GM19328 (cell line): ENCODE measurements around the gene INTS15.
"Not testable (repeated sequence)": the region's sequence is repeated elsewhere in the genome, so short reads cannot be mapped to it uniquely, and the experiment has no call there.

Experiments
- ATAC-seq: cut with Tn5 transposase; IDR thresholded peaks from one replicate; pipeline ENCODE4 v1.9.1; 2021; ENCODE audit warnings: mild to moderate bottlenecking, moderate library complexity; ENCODE audit not compliant: unreplicated experiment

INTS15 gene

DNA sequence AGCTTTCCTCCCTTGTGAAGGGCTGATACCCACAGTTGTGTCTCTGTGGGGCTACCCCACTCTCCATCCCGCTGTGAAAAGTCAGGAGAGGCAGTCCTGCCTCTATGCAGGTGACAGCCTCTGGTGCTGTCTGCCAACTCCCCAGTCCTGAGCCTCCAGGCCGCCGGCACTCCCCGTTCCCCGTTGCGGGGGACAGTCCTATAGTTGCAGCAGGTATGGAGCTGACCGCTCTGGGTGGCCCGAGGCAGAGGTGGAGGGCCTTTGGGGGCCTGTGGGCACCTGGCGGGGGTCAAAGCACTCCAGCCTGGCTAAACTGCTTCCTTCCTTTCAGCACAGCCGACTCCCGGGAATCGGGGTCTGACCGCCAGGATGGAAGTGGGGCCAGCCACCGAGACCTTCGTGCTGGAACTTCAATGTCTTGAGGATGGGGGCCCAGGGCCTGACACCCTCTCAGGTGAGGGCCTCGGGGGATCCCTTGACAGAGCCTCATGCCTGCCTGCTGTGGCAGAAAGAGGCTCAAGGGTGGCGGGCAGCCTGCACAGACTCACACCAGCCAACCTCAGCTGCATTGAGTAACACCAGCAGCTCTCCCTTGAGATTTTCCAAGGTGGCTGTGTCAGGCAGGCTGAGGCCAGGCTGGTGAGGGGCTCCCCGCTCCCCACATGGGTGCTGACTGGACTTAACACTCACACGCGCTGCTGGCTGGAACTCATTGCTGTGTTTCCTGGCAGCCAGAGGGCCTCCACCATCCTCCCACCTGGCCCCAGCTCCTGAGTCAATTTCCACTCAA lies 27.2 kb downstream of the INTS15 start:
- ATAC-seq: no peak

GRCh38 chr7:6618621-6619020 lies 28.8 kb downstream of the INTS15 start:
- ATAC-seq: no peak

GRCh38 chr7:6619961-6620360 lies 30.1 kb downstream of the INTS15 start:
- no peak for ATAC-seq

DNA sequence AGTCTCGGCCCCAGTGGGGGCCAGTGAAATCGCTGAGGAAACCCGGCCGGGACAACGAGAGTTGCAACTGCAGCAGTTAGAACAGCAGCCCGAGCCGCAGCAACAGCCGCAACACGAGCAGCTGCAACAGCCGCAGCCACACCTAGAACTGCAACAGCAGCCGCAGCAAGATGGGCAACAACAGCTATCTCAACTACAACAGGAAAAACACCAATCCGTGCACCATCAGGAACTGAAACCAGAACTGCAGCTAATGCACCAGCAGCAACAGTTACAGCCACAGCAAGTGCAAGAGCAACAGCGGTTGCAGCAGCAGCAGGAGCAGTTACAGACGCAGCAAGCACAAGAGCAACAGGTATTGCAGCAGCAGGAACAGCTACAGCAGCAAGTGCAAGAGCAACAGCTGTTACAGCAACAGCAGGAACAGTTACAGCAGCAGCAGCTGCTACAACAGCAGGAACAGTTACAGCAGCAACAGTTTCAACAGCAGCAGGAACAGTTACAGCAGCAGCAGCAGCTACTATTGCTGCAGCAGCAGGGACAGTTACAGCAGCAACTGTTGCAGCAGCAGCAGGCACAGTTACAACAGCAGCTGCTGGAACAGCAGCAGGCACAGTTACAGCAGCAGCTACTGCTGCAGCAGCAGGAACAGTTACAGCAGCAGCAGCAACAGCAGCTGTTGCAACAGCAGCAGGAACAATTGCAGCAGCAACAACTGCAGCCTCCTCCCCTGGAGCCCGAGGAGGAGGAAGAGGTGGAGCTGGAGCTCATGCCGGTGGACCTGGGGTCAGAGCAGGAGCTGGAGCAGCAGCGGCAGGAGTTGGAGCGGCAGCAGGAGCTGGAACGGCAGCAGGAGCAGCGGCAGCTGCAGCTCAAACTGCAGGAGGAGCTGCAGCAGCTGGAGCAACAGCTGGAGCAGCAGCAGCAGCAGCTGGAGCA lies 31.6 kb downstream of the INTS15 start:
- ATAC-seq: no peak

DNA sequence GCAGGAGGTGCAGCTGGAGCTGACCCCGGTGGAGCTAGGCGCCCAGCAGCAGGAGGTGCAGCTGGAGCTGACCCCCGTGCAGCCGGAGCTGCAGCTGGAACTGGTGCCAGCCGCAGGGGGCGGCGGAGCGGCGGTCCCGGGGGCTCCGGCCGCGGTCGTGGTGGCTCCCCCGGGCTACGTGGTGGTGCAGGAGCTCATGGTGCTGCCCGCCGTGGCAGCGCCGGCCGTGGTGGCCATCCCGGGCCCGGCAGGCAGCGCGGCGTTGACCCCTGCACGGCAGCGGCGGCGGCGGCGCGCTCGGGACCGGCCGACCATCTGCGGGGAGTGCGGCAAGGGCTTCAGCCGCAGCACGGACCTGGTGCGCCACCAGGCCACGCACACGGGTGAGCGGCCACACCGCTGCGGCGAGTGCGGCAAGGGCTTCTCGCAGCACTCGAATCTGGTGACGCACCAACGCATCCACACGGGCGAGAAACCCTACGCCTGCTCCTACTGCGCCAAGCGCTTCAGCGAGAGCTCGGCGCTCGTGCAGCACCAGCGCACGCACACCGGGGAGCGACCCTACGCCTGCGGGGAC lies 32.4 kb downstream of the INTS15 start:
- no peak for ATAC-seq

DNA sequence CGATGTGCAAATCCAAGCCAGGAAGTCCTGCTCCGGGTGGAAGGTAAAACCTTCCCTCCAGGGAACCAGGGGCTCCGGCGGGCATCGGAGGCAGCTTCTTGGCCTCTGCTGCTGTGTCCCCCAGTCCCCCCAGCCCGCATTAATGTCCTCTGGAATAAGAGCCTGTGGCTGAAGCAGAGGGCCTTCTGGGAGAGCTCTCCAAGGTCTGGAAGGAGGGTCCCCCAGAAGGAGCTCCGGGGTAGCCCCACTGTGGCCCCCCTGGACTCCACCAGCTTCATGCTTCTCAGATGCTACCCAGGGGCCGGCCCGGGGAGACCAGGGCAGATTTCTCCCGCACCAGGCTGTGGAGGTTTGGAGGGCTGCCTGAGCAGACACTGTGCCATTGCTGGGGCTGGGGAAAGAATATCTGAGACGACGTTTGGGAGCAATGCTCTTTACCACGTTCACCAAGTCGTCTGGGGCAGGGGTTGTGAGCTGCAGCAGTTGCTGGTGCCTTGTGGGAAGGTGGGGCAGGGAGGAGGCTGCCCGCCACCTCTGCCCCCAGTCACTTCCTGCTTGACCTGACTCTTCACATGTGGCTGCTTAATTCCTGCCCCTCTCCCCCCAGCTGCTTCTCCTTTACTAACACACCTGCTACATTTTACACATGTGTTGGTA lies 33.9 kb downstream of the INTS15 start:
- ATAC-seq: no peak

GRCh38 chr7:6624246-6624611 lies 34.4 kb downstream of the INTS15 start:
- no peak for ATAC-seq

DNA sequence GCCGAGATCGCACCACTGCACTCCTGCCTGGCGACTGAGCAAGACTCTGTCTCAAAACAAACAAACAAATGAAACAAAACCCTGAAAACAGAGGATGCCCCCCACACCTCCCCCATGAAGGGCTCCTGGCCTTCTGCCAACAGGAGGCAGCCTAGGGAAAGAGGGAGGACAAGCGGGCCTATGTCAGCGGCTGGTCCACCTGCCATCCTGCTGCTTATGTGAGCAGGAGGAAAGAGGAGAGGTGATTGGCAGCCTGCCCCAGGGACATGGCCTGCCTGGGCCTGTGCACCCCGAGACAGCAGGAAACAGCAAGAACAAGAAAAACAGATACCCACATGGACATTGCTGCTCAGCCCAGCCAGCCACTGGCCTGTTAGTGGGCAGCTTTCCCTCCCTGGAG lies 38.2 kb downstream of the INTS15 start:
- ATAC-seq: no peak

DNA sequence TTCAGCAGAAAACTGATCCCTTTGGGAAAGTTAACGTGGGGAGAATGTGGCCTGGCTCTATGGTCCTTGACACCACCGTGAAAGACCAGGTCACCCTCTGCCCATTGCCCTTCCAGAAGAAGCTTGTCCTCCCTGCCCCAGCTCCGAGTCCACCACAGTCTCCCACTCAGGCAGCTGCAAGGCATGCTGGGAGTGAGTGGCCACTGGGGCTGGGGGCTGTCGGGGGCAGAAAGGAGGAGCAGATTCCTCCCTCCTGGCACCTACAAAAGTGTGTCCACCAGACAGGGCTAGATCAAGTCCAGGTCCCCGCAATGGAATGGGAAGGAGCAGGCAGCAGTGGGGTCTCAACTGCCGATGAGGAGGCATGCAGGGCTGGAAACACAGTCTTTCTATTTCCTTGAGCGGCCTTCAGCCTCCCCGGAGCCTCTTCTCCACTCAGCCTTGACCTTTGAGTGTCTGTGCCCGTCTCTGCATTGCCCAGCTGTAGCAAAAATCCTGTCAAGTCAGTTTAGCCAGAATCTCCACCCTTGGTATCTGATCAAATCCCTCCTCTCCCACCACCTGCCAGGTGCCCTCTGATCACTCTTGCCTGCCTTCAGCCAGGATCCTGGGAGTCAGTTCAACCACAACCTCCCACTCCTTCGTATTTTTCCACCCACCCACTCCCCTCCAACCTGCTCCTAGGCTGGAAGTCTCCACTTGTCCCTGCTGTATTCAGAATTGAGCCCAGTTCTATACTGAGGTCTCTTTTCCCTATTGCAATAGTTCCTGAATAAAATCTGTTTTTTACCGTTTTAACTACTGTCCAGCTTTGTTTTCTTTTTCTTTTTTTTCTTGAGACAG lies 40.4 kb downstream of the INTS15 start:
- no peak for ATAC-seq

- ATAC-seq: no peak
Measured at GRCh38 chr7:6631605-6632004, 41.8 kb downstream of the INTS15 start.

- ATAC-seq: no peak
Measured at GRCh38 chr7:6634021-6634420, 44.2 kb downstream of the INTS15 start.

DNA sequence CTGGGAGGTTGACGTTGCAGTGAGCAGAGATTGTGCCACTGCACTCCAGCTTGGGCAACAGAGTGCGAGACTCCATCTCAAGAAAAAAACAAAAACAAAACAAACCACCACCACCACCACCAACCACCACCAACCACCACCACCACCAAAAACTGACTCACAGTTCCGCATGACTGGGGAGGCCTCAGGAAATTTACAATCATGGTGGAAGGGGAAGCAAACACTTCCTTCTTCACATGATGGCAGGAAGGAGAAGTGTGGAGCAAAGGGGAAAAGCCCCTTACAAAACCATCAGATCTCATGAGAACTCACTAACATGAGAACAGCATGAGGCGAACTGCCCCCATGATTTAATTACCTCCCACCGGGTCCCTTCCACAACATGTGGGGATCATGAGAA lies 45.1 kb downstream of the INTS15 start:
- ATAC-seq: not testable (repeated sequence)

DNA sequence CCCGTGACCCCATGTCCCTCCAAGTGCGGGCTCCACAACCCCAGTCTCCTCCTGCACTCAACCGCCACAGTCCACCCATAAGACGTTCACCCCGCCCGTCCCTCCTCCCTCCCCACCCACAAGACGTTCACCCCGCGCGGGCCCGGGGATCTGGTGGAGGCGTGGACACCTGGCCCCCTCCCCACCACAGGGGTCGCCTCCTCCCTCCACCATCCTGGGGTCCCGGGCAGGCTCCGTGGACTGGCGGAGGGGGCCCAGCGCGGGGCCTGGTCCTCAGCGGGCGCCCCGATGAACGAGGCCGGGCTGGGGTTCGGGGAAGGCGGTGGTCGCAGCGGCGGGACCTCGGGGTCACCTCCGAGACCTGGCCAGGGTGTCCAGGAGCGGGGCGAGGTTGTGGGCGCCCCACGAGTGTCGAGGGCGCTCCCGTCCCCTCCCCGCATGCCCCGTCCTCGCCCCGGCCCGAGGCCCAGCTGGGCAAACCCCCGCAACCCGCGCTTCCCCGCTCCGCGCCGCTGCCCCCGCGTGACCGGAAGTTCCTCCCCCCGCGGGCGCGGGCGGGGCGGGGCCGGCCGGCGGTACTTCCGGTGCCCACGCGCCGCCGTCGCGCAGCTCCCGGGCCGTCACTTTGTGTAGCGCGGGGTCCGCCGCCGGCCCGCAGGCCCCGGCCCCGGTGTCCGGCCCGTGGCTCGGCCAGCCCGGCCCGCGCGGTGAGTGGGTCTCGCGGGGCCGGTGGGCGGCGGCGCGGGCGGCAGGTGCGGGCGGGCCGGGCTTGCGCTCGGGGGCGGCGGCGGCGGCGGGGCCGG lies 47.1 kb downstream of the INTS15 start, which contains the start of gene ZNF316:
TSS of gene ZNF316 (plus strand) at position 578 of the 803 bp plus-strand sequence. CDS start 5,092 bp downstream, outside the sequence.
- peak; percentile 67 for ATAC-seq

DNA sequence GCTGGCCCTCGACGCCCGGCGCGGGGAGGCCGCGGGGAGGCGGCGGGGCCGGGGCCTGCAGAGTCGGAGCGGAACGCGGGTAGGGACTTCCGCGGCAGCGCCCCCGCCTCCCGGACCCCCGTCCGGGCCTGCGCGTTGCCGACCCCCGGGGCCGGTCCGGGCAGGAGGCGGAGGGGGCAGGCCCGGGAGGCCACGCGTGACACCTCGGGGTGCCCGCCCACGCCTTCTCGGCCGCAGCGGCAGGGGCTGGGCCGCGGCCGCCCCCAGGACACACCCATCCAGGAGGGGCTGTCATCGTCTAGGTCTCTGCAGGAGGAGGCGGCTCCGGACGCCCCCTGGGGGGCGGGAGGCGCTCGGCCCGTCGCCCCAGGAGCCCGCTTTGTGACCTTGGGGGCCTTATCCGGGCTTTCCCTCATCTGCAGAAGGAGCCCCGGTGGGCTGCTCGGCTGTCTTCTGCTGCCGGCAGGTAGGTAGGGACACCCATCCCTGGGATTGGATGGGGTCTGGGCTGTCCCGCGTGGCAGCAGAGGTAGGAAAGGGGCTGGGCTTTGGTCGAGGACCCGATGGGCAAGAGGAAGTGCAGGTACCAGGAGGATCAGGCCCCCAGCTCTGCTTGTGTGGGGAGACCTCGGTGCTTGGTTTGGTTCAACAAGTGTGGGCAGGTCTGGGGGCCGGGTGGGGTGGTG lies 47.9 kb downstream of the INTS15 start:
- peak; percentile 74 for ATAC-seq

GRCh38 chr7:6639032-6639431 lies 49.2 kb downstream of the INTS15 start:
- ATAC-seq: no peak

- ATAC-seq: no peak
Measured at GRCh38 chr7:6639627-6640026, 49.8 kb downstream of the INTS15 start.

DNA sequence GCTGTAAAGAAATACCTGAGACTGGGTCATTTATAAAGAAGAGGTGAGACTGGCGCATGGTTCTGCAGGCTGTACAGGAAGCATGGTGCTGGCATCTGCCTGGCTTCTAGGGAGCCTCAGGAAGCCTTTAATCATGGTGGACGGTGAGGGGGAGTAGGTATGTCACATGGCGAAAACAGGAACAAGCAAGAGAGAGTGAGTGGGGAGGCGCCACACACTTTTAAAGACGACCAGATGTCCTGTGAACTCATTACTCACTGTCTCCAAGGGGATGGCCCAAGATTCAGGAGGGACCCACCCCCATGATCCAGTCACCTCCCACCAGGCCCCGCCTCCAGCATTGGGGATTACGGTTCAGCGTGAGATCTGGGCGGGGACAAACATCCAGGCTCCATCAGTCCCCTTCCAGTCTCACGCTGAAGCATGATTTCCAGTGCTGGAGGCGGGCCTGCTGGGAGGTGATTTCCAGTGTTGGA lies 50.5 kb downstream of the INTS15 start:
- ATAC-seq: no peak

DNA sequence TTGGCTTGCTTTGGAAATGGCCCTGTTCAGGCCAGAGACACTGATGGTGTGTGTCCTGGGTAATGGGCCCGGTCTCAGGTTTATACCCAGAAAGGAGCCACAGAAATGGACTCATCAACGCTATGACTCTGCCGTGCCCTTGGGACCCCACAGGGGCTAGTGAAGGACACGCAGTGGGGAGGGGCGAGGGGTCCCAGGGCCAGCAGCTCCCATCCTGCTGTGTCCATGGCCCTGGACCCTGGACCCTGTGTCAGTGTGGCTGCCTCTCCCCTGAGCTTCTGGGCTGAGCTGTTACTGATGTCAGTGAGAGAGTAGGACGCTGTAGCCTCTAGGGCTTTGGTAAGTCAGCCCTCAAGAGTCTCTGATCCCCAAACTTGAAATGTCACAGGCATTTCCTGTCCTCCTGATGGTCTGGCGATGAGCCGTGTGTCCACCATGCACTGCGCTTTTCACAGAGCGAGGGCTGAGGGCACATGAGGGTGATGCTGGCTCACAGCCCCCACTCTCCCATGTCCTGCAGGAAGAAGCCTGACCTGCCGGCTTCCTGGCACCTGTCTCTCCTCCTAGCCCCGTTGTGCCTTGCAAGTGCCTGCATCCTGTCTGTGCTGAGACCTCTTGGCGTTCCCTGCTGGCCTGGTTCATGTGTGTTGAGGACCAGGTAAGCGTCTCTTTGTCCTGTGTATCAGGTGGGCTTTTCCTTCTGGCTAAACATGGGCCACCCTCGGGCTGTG lies 51.6 kb downstream of the INTS15 start:
- ATAC-seq: no peak
